ENCODE results near the gene KCNC3.

The KCNC3 gene

DNA sequence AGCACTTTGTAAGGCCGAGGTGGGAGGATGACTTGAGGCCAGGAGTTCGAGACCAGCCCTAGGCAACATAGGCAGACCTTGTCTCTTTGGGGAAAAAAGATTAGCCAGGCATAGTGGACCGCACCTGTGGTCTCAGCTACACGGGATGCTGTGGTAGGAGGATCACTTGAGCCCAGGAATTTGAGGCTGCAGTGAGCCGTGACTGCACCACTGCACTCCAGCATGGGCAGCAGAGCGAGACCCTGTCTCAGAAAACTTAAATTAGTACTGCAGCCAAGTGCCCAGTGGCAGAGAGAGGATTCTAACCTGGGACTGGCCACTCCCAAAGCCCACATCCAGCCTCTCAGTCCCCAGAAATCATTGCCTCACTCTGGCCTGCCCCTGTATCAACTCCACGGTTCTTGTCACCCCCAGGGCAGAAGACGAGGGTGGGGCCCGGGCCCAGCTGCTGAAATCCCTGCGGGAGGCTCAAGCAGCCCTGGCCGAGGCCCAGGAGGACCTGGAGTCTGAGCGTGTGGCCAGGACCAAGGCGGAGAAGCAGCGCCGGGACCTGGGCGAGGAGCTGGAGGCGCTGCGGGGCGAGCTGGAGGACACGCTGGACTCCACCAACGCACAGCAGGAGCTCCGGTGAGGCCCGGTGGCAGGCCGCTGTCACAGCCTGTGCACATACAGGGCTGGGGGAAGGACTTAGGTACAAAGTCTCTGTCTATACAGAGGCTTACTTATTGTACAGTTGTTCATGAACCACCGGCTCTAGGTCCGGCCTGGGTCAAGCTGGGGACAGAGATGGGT lies 53.4 kb downstream of the KCNC3 start:
- no peak for DNase-seq (ENCODE audit: low read depth in 2 of 2)

DNA sequence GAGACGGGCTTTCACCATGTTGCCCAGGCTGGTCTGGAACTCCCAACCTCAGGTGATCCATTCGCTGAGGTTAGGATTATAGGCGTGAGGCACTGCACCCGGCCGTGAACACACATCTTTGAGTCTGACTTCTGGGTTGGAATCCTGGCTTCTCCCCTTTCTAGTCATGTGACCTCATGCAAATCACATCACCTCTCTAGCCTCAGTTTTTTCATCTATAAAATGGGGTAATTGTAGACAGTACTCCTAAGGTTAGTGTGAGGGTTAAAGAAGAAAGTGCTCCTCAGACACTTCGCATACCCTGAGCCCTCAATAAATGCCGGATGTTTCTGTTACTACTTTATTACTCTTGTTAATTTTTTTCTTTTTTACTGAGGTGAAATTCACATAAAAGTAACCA lies 55.4 kb downstream of the KCNC3 start:
- no peak for DNase-seq (ENCODE audit: low read depth in 2 of 2)

DNA sequence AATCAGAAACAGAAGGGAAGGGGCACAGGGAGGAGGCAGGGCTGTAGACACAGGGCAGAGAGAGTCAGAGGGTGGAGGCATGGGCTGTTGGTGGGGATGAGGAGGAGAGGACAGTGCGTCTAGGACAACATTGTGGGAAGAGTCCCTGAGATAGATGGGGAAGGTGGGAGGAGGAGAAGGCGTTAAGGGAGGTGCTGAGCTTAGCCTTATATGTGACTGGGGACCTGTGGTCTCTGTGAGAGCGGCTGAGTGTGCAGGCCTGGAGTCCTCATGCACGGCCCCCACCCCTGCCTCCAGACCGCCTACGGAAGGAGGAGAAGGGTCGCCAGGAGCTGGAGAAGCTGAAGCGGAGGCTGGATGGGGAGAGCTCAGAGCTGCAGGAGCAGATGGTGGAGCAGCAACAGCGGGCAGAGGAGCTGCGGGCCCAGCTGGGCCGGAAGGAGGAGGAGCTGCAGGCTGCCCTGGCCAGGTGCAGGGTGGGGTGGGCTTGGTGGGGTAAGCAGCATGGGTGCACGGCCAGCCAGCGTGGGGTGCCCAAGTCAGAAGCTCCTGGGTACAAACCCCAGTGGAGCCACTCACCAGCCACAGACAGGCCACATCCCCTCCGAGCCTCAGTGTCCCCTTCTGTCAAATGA lies 56.8 kb downstream of the KCNC3 start:
- DNase-seq (ENCODE audit: low read depth in 2 of 2), result no peak

DNA sequence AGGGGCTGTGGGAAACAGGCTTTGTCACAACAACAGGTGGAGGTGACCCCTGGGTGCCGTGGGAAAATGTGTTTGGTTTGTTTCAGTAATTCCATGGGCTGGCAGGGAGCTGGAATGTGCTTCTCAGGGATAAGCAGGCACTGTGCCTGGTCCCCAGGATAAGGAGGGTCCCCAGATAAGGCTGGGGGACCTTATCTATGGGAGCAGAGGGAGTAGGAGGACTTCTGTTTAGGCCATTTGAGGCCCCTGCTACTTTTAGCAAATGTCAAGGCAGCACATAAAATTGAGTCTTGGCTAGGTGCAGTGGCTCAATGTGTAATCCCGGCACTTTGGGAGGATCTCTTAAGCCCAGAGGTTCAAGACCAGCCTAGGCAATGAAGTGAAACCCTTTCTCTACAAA lies 59.5 kb downstream of the KCNC3 start:
- no peak for DNase-seq (ENCODE audit: low read depth in 2 of 2)

DNA sequence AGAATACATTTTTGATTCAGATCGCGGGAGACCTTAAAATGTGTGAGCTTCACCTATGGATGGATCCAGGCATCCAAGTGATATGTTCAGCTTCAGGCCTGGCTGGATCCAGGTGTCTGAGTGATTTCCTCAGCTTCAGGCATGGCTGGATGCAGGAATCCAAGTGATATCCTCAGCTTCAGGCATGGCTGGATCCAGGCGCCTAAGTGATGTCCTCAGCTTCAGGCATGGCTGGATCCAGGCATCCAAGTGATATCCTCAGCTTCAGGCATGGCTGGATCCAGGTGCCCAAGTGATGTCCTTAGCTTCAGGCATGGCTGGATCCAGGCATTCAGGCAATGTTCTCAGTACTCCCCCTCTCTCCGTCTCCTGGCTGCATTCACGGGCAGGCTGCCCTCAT lies 60.7 kb downstream of the KCNC3 start:
- no peak for DNase-seq (ENCODE audit: low read depth in 2 of 2)

DNA sequence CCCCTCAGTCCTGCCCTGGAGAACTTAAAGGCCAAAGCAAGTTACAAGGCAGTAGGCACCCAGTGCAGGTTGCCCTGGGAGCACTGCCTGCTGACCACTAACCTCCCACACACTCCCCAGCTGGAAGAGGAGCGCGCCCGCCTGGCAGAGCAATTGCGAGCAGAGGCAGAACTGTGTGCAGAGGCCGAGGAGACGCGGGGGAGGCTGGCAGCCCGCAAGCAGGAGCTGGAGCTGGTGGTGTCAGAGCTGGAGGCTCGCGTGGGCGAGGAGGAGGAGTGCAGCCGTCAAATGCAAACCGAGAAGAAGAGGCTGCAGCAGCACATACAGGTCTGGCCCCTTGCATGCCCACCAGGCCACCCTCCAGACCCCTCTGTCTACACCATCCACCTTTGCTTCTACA lies 61.1 kb downstream of the KCNC3 start:
- no peak for DNase-seq (ENCODE audit: low read depth in 2 of 2)

DNA sequence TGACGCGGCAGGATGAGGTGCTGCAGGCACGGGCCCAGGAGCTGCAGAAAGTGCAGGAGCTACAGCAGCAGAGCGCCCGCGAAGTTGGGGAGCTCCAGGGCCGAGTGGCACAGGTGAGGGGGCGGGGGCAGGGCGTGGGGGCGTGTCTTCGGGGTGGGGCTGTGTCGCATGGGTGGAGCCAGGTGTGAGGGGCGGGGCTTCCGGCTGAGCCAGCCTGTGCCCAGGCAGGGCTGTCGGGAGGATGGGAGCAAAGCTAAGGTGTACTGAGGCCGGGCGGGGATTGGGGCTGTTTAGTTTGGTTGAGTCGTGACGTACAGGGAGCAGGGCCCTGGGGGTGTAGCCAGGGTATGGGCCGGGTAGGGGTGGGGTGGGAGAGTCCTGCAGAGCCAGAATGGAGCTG lies 62.3 kb downstream of the KCNC3 start:
- DNase-seq (ENCODE audit: low read depth in 2 of 2), result no peak

DNA sequence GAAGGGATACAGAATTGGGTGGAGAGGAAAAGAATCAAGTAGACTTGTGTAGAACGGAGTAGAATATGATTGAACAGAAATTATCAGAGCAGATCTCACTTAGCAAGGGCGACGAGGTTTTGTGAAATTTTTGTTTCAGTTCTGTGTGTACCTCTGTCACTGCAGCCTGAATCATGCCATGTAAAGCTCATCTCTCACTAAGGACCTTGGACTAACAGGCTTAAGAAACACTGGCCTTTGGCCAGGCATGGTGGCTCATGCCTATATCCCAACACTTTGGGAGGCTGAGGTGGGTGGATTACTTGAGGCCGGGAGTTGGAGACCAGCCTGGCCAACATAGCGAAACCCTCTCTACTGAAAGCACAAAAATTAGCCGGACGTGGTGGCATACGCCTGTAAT lies 63.1 kb downstream of the KCNC3 start:
- DNase-seq (ENCODE audit: low read depth in 2 of 2), result no peak

DNA sequence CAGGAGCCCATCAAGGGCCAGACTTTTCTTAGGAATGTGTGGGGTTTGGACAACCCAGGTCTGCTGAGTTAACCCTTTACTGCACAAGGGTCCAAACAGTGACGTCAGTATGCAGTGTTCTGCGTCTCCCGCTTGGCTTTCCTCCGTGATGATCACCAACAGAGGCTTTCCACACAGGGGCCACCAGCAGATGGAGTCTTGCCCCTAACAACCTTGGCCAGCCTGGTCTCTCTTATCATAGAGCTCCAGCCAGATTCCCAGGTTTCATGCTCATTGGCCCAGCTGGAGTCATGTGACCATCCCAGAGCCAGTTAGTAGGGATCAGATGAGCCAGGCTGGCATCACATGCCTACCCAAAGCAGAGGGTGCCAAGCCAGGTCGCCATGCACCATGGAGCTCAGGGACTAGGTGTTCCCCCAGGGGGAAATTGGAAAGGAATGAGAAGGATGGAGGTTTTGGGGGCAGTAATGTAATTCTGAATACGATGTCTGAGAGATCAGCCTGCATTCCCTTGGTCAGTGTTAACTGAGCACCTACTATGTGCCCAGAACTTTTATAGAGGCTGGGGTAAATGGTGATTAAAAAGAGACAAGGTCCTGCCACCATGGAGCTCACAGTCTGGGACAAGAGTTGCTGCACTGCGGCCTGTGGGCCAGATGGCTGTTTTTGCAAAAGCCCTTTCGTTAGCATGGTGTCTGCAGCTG lies 64.5 kb downstream of the KCNC3 start:
- no peak for DNase-seq (ENCODE audit: low read depth in 2 of 2)

DNA sequence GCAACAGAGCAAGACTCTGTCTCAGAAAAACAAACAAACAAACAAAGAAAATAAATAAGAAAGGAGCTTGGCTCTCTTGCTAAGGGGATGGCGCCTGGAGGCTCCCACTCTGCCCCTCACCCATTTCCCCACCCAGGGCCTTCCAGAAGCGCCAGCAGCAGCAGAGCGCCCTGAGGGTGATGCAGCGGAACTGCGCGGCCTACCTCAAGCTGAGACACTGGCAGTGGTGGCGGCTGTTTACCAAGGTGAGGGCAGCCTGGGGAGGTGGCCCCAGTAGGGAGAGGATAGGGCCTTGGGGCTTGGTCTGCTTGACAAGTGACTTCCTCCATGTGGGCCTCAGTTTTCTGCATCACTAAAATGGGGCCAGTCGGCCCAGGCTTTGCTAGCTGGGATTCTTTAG lies 66.0 kb downstream of the KCNC3 start:
- DNase-seq (ENCODE audit: low read depth in 2 of 2), result no peak

Data from fibroblast of skin of left quadriceps (primary cell).